ENCODE results near the gene DENND6B. TPM values are rescaled to one million over a fixed set of nuclear protein-coding genes. Genes with fewer than 3 reads are reported as not detected.

DENND6B gene
- total and polyA plus RNA-seq, 2 of the 13 experiments (the other 11 are each of a cell fraction or from before 2014, with no cell fraction given), result 0.95 to 3.8 TPM

DNA sequence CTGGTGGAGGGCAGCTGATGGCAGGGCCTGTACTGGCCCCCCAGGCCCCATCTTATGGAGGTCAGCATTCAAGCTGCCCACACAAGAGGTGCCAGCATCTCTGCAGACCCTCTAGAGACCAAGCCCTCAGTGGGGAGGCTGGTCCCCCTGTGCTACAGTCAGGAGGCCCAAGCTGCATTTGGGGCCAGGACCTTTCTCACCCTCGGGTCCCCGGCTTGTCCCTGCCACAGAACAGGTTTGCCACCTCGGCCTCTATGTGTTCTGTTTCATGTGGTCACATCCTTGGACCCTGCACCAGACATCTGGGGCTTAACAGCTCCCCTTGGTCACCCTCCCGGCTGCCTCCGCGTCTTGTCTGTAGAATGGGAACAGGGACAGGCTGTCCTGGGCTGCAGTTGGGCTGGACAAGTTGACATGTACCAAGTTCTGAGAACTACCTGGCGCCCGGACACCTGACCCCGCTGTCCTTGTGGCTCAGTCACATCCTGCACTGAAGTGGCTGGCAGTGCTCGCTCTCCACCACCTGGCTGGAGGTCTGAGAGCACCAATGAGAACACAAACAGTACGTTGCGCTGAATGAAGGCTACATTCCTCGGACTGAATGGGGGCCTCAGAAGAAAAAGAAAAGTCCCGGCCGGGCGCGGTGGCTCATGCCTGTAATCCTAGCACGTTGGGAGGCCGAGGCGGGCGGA is 16.6 kb downstream of the DENND6B start (continued):
- TF ChIP-seq, protein P1, sequence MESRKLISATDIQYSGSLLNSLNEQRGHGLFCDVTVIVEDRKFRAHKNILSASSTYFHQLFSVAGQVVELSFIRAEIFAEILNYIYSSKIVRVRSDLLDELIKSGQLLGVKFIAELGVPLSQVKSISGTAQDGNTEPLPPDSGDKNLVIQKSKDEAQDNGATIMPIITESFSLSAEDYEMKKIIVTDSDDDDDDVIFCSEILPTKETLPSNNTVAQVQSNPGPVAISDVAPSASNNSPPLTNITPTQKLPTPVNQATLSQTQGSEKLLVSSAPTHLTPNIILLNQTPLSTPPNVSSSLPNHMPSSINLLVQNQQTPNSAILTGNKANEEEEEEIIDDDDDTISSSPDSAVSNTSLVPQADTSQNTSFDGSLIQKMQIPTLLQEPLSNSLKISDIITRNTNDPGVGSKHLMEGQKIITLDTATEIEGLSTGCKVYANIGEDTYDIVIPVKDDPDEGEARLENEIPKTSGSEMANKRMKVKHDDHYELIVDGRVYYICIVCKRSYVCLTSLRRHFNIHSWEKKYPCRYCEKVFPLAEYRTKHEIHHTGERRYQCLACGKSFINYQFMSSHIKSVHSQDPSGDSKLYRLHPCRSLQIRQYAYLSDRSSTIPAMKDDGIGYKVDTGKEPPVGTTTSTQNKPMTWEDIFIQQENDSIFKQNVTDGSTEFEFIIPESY (CRISPR knock-in tag; IDR thresholded peaks at IDR 0.05), result 0 out of 2 replicates have a peak, but pooled peaks have one; percentile 29
- TF ChIP-seq, protein P2, sequence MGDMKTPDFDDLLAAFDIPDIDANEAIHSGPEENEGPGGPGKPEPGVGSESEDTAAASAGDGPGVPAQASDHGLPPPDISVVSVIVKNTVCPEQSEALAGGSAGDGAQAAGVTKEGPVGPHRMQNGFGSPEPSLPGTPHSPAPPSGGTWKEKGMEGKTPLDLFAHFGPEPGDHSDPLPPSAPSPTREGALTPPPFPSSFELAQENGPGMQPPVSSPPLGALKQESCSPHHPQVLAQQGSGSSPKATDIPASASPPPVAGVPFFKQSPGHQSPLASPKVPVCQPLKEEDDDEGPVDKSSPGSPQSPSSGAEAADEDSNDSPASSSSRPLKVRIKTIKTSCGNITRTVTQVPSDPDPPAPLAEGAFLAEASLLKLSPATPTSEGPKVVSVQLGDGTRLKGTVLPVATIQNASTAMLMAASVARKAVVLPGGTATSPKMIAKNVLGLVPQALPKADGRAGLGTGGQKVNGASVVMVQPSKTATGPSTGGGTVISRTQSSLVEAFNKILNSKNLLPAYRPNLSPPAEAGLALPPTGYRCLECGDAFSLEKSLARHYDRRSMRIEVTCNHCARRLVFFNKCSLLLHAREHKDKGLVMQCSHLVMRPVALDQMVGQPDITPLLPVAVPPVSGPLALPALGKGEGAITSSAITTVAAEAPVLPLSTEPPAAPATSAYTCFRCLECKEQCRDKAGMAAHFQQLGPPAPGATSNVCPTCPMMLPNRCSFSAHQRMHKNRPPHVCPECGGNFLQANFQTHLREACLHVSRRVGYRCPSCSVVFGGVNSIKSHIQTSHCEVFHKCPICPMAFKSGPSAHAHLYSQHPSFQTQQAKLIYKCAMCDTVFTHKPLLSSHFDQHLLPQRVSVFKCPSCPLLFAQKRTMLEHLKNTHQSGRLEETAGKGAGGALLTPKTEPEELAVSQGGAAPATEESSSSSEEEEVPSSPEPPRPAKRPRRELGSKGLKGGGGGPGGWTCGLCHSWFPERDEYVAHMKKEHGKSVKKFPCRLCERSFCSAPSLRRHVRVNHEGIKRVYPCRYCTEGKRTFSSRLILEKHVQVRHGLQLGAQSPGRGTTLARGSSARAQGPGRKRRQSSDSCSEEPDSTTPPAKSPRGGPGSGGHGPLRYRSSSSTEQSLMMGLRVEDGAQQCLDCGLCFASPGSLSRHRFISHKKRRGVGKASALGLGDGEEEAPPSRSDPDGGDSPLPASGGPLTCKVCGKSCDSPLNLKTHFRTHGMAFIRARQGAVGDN (CRISPR knock-in tag; IDR thresholded peaks at IDR 0.05), result peak; percentile 51; the same call in 1 of the 2 replicates
- TF ChIP-seq ATRX (CRISPR knock-in tag; IDR thresholded peaks at IDR 0.05; ENCODE audit: borderline replicate concordance) (no peak), POLR2A (IDR thresholded peaks at IDR 0.05; ENCODE audit: insufficient read depth in 1 of 2, low read depth in 2 of 2, low read length in 2 of 2) (no peak), LCORL (IDR thresholded peaks at IDR 0.05) (no peak), LCORL (CRISPR knock-in tag; IDR thresholded peaks at IDR 0.05) (peak; percentile 56; the same call in 1 of the 2 replicates), AGO1 (IDR thresholded peaks at IDR 0.05; ENCODE audit: low read depth, low read length, poor library complexity, severe bottlenecking) (peak; percentile 11), CENPT (CRISPR knock-in tag; IDR thresholded peaks at IDR 0.05; ENCODE audit: low read depth) (no peak), KDM2A (CRISPR knock-in tag; IDR thresholded peaks at IDR 0.05; ENCODE audit: borderline replicate concordance, low read depth) (0 out of 2 replicates have a peak, but pooled peaks have one; percentile 16), ZNF891 (CRISPR knock-in tag; IDR thresholded peaks at IDR 0.05) (0 out of 2 replicates have a peak, but pooled peaks have one; percentile 23), ZNF121 (CRISPR knock-in tag; IDR thresholded peaks at IDR 0.05) (peak; percentile 56; the same call in 1 of the 2 replicates), PAX8 (CRISPR knock-in tag; IDR thresholded peaks at IDR 0.05; ENCODE audit: borderline replicate concordance) (no peak), ZNF224 (CRISPR knock-in tag; IDR thresholded peaks at IDR 0.05) (0 out of 2 replicates have a peak, but pooled peaks have one; percentile 26), SIX1 (CRISPR knock-in tag; IDR thresholded peaks at IDR 0.05; ENCODE audit: borderline replicate concordance) (no peak), RAD21 (CRISPR knock-in tag; IDR thresholded peaks at IDR 0.05) (0 out of 2 replicates have a peak, but pooled peaks have one; percentile 25)
- TF ChIP-seq, protein P3, sequence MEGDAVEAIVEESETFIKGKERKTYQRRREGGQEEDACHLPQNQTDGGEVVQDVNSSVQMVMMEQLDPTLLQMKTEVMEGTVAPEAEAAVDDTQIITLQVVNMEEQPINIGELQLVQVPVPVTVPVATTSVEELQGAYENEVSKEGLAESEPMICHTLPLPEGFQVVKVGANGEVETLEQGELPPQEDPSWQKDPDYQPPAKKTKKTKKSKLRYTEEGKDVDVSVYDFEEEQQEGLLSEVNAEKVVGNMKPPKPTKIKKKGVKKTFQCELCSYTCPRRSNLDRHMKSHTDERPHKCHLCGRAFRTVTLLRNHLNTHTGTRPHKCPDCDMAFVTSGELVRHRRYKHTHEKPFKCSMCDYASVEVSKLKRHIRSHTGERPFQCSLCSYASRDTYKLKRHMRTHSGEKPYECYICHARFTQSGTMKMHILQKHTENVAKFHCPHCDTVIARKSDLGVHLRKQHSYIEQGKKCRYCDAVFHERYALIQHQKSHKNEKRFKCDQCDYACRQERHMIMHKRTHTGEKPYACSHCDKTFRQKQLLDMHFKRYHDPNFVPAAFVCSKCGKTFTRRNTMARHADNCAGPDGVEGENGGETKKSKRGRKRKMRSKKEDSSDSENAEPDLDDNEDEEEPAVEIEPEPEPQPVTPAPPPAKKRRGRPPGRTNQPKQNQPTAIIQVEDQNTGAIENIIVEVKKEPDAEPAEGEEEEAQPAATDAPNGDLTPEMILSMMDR (CRISPR knock-in tag; IDR thresholded peaks at IDR 0.05), result peak; percentile 68
- TF ChIP-seq, protein P4, sequence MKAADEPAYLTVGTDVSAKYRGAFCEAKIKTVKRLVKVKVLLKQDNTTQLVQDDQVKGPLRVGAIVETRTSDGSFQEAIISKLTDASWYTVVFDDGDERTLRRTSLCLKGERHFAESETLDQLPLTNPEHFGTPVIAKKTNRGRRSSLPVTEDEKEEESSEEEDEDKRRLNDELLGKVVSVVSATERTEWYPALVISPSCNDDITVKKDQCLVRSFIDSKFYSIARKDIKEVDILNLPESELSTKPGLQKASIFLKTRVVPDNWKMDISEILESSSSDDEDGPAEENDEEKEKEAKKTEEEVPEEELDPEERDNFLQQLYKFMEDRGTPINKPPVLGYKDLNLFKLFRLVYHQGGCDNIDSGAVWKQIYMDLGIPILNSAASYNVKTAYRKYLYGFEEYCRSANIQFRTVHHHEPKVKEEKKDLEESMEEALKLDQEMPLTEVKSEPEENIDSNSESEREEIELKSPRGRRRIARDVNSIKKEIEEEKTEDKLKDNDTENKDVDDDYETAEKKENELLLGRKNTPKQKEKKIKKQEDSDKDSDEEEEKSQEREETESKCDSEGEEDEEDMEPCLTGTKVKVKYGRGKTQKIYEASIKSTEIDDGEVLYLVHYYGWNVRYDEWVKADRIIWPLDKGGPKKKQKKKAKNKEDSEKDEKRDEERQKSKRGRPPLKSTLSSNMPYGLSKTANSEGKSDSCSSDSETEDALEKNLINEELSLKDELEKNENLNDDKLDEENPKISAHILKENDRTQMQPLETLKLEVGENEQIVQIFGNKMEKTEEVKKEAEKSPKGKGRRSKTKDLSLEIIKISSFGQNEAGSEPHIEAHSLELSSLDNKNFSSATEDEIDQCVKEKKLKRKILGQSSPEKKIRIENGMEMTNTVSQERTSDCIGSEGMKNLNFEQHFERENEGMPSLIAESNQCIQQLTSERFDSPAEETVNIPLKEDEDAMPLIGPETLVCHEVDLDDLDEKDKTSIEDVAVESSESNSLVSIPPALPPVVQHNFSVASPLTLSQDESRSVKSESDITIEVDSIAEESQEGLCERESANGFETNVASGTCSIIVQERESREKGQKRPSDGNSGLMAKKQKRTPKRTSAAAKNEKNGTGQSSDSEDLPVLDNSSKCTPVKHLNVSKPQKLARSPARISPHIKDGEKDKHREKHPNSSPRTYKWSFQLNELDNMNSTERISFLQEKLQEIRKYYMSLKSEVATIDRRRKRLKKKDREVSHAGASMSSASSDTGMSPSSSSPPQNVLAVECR (CRISPR knock-in tag; IDR thresholded peaks at IDR 0.05; ENCODE audit: borderline replicate concordance), result peak; percentile 28; the same call in 1 of the 2 replicates

All from HepG2 (cell line).